Endometrial microvascular endothelial cells (primary cell): ENCODE results near the gene OR6B2. TPM values are rescaled to one million over a fixed set of nuclear protein-coding genes. Genes with fewer than 3 reads are reported as not detected.

Source experiments
- in situ Hi-C: cut with HindIII; loops from 2 replicates; pipeline ENCODE4 v1.10.0; 2017; ENCODE audit warnings: low sequenced_read_pairs, low pct_unique_long_range_greater_than_20kb; ENCODE audit errors: inconsistent ontology term
- total RNA-seq: library from RNA; depleted of rRNA; stranded (reverse); fragments of >200 nt; gene quantifications from one replicate; pipeline ENCODE4 v1.2.3, GENCODE V29; 2015; ENCODE audit errors: inconsistent ontology term

The OR6B2 gene
- total RNA-seq, 1 donor from 2014 or later, result not detected

DNA sequence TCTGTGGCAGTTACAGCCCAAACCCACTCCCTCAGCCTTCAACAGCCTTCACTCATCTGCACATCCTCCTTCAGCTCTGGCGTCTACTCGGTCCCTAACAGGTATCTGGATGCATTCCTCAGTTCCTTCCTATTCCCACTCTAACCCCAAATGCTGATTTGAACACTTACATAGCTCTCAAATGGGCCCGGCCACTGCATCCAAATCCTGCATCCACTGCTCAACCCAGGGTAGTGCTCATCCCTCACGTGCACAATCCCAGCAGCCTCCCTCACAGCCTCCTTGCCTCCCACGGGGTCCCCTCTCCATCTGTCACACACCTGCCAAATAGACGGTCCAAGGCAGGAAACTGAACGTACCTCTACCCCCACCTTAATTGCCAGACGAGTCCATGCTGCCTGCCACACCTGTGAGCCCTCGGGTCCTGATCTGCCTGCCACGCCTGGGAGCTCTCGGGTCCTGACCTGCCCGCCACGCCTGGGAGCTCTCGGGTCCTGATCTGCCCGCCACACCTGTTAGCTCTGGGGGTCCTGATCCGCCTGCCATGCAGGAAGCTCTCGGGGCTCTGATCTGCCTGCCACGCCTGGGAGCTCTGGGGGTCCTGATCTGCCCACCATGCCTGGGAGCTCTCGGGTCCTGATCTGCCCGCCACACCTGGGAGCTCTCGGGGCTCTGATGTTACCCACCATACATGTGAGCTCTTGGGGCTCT is 13.2 kb upstream of the OR6B2 start:
- in situ Hi-C loops, result no loop called here

DNA sequence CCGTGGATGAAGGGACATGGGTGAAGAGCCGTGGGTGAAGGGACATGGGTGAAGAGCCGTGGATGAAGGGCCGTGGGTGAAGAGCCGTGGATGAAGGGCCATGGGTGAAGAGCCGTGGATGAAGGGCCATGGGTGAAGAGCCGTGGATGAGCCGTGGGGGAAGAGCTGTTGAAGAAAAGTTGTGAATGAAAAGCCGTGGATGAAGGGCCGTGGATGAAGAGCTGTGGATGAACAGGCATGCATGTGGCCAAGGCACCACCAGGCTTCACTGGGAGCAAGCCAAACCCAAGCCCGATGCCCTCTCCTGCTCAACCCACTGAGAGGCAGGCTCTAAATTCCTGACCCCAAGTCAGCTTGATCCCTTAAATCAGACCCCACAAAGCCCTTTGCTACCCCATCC is 12.5 kb upstream of the OR6B2 start:
- in situ Hi-C loops, result no loop called here

DNA sequence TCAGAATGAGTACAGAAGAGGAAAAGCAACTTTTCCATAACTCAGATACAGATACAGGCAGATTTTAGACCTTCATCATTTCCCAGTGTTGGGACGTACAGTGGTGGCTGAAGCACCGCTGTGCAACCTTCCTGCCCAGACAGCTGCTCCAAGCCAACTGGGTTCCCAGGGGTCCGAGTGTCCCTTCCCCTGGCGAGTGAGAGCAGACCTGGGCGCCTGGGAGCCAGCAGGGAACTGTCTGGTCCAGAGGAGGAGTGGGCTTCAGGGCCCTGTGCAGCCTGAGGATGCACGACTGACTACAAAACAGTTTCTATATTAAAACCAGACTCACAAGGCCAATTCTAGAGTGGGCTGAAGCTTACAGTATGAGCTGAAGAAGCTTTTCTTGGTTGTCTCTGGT is 11.1 kb upstream of the OR6B2 start:
- in situ Hi-C loops, result no loop called here

DNA sequence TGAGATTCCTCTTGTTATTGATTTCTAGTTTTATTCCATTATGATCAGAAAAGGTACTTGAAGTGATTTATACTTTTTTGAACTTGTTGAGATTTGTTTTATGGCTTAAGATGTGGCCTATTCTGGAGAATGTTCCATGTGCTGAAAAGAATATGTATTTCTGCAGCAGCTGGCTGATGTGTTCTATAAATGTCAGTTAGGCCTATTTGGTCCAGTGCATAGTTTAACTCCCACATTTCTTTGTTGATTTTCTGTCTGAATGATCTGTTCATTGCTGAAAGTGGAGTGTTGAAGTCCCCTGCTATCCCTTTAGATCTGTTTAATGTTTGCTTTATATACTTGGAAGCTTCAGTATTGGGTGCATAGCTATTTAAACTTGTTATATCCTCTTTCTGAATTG is 7.1 kb upstream of the OR6B2 start:
- in situ Hi-C loops, result no loop called here

DNA sequence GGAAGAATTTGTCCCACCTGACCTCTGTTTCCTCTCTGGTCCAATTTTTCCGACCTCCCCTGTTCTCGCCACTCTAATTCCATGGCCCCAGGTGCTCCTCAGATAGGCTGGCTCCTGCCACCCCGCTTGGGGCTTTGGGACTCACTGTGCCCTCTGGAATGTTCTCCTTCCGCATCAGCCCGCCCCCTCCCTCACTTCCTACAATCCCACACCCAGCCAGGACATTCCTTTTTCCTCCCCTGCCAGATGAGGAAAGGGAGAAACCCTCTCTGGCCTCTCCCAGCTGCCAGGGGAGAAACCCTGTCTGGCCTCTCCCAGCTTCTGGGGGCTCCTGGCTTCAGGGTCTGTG is 3.1 kb upstream of the OR6B2 start:
- in situ Hi-C loops, result no loop called here

DNA sequence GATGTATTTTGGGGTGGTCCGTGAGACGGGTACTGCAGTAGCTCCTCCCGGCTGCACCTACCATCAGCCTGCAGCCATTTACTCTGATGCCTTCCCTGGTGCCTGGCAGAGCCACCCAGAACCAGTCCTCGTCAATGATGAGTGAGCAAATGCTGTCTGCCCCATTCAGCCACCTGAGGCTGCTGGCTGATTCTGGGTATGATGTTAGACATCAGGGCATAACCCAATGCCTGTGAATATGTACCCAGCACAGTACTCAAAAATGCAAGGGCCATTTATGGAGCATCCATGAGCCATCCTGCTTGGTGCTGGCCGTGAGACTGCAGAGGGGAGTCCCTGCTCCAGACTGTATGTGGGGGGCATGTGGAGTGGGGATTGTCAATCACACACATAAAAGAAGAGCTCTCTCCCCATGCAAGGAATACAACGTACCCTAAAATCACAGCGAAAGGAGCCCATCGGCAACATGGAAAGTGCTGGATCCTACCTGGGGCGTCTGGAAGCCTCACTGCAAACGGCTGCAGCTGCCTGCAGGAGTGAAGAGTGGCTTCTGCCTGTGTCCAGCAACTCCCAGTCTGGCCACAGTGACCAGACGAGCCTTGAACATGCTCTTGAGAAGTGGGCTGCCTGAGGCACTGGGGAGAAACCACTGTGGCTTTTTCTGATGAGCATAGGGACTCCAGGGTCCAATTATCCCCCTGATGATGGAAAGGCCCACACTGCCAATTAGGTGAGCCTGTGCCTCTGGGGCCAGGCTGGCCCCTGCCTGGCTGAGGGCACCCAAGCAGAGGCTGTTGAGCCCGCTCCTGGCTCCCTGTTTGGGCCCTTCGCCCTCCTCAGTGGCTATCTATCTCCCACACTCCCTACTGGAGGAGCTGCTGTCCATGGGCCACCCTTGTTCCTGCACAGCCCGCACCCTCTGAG is 2.4 kb upstream of the OR6B2 start:
- in situ Hi-C loops, result no loop called here

DNA sequence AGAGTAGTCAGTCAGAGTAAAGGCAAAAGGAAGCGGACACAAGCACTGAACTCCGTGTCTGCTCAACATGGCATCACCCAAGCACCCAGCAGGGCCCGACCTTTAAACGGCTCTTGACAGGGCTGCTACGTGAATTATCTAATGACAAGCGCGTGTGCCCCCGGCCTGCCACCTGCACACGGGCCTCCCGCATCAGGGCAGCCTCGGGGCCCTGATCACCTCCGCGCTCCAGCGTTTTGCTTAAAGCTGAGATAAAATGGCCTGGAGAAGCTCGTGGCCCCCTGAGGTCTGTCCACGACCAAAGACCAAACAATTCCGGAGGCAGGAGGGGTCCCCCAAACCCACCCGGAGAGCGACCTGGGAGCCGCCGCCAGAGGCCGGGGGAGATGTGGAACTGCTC is 5.5 kb downstream of the OR6B2 start:
- in situ Hi-C loops, result no loop called here

DNA sequence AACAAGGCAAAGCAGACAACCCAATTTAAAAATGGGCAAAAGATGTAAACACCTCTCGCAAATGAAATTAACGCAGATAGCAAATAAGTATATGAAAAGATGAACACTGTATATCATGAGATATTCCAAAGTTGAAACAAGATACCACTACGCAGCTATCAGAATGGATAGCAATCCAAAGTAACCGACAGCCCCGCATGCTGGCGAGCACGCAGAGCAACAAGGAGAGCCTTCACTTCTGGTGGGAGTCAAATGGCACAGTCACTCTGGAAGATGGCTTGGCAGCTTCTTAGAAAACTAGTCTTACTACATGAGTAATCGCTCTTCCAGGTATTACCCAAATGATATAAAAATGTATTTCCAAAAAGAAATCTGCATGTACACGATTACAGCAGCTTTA is 6.4 kb downstream of the OR6B2 start:
- in situ Hi-C loops, result no loop called here

DNA sequence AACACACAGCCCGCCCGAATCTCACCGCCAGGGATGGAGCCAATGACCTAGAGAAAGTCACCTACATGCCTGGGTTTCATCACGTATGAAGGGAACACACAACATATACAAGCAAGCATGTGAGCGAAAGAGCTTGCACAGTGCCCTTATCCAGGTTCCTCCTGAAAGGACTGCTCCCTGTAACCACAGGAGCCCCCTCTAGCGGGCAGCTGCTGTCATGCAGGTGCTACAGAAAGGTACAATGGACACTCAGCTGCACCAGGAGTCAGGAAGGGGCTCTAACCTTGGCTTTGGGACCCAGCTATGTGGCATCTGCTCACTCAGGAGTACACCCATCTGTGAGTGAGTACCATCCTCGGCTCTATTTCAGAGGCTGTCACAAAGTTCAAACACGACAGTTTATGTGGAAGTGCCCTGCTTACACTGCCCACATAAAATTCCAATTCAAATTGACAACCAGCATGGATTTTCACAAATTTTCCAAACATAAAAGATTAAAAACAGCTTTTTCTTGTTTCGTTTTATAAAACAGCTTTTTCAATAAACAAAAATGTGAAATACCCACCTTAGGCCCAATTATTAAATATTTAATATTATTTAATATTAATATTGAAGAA is 8.6 kb downstream of the OR6B2 start:
- in situ Hi-C loops, result no loop called here

DNA sequence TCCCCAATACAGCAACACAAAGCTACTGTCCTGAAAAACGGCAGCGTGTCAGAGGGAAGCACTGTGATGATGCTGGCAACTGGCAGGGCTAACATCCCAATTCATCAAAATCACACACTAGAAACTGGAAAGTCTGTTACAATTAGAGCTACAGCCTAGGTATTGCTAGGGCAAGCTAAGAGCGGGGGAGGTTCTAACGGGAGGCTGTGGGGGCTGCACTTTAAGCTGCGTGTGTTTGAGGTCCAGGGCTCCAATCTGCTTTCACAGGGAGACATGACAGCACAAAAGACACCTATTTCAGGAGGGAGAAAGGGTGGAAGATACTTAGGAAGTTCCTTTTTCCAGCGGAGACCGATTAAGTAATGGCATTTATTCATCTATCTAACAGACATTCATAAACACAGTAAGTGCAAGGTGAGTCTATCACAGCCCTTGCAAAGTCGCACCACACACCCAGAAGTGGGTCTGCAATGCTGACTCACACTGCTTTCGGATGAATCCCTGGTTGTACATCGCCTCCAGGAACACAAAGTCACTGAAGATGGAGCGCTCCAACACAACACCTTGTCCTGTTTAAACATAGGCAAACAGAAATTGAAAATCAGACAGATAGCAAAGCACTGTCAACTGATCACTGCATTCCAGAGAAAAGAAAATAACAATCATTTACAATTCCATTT is 12.0 kb downstream of the OR6B2 start:
- in situ Hi-C loops, result no loop called here

DNA sequence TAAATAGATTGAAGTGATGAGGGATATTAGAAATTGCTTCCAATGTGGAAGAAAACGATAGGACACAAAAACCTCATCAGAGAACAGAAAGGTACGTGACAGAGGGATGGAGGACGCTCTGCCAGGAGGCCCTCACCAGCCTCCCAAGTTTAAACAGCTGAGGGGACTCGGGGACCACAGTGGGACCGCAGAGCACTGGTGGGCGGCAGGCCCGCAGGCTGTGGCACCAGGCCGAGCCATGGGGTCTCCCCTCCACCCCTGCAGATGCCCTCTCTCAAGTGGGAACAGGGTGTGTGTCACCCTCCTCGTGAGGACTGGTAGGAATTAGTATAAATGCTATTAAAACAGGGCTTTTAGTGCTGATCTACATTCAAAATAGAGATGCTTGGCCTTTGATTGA is 15.9 kb downstream of the OR6B2 start:
- in situ Hi-C loops, result no loop called here

DNA sequence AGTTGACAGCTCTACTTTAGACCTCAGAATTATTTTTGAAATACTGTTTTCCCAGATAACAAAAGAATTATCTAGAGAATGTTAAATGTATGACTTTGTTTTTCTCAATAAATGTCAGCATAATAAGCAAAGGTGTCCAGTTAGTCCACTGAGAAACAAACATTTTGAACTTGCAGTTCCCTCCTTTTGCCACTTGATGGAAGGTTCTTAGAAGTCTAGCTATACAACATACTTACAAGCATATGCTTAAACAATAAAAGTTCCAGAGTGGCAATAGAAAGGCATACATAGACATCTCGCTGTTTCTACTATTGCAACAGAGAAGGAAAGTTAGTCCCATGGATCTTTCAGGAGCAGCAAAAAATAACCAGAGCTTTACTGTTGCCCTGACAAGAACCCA is 16.9 kb downstream of the OR6B2 start:
- in situ Hi-C loops, result no loop called here

DNA sequence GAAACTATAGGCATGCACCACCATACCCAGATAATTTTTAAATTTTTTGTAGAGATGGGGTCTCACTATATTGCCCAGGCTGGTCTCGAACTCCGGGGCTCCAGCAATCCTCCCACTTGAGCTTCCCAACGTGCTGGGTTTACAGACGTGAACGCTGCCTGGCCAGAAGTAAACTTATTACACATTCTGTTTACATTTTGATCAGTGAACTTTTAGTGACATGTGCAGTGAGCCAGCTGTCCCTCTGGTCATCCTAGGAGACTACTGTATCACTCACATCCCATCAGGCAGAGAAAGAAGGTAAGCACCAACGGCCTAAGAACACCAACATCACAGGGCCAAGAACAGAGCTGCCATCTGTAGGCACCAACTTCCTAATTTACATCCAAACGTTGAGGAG is 27.2 kb downstream of the OR6B2 start:
- in situ Hi-C loops, result no loop called here

DNA sequence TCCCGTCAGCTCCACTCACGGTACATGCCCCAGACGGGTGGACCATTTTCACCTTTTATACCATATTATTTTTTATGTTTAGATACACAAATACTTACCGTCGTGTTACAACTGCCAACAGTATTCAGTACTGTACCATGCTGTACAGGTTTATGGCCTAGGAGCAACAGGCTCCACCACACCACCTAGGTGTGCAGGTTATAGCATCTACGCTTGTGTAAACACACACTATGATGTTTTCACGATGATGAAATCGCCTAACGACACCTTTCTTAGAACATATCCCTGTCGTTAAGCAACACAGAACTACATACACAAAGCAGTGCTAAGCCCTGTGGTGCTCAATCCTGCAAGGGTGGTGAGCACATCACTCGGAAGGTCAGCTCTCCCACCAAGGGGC is 29.6 kb downstream of the OR6B2 start:
- in situ Hi-C loops, result no loop called here

DNA sequence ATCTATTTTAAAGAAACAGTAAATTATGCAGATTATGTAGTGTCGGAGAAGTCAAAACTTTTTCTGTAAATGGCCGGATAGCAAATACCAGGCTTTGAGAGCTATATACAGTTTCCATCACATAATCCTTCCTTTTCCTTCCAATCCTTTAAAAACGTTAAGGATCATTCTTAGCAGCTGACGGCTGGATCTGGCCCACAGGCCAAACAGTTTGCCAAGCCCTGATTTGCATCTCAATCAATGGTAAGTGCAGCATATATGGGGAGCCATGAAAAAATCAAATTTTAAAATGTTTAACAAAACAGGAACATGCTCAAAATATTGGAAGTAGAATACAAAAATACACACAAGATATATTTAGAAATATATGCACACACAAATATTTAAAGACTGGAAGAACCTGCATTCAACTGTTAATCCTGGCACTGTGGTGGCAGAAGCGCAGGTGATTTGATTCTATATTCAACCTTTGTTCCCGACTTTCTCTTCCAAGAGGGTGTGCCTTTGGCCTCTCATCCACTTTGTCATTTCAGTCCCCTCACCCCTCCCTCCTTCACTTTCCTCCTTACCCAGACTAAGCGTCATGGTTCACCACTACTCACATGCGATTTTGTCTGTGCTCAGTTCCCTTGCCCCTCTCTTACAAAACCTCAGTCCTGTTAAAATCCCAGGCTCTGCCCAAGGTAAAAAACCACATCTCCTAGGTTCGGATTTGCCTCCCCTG is 32.4 kb downstream of the OR6B2 start:
- in situ Hi-C loops, result no loop called here

DNA sequence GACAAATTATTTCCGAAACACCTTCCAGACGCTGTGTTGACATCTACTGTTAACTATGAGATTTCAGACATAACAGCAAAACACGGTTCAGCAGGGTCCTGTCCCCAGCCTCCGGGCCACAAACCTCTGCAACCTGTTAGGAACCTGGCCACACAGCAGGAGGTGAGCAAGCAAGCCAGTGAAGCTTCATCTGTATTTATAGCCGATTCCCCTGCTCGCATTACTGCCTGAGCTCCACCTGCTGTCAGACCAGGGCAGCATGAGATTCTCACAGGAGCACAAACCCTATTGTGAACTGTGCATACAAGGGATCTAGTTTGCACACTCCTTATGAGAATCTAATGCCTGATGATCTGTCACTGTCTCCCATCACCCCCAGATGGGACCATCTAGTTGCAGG is 36.1 kb downstream of the OR6B2 start:
- in situ Hi-C loops, result no loop called here

DNA sequence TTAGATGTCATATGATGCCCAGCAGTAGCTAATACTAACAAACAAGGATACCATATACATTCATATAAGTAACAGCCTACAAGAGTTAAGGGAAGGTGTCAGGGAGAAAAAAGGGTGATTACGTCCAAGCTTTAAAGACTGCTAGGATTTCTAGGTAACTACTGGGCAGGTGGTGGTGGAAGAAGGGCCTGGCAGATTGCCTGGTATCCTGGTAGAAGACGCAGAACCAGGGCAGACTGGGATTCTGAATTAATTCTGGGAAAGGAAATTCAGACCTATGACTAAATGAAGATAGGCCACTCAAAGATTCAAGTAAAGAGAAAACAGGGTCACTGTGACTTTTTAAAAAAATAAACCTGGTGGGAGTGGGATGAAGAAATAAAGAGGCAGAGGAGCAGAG is 36.9 kb downstream of the OR6B2 start:
- in situ Hi-C loops, result no loop called here

DNA sequence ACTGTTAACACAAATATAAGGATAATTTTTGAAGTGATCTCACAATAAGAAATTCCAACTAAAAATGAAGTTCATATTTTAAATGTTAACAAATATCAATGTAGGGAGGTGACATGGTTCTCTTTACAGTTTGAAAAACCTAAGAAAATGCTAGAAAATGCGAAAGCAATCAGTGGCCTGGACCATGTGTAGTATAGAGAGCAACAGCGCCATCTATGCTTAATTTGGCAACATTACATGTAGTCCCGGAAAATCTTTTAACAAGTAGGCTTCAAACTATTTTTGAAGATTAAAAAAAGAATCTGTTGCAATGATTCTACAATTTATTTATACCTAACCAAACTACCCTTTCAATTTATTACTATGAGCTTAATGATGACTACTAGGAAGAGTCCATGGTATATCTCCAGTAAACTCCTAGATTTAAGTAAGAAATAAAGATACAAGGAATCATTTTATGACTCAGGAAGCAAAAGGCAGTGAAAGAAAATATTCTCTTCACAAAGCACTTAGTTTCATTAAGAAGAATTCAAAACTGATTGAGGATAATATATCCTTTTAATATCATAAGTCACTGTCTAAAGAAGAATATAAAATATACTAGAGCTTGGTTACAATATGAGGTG is 38.4 kb downstream of the OR6B2 start:
- in situ Hi-C loops, result no loop called here
